Mesothelial cell of epicardium (in vitro differentiated cells): ENCODE results near the gene SAMD8. TPM values are rescaled to one million over a fixed set of nuclear protein-coding genes. Genes with fewer than 3 reads are reported as not detected.

Experiments
- total RNA-seq: library from RNA; stranded (reverse); gene quantifications from 3 replicates; pipeline ENCODE4 v1.2.1, GENCODE V29; 2021

SAMD8 gene
- total RNA-seq, 1 donor from 2014 or later, result 25.6 TPM

Other genes with a start within 250 kb of the SAMD8 start
- gene VDAC2, start 99.1 kb downstream of the SAMD8 start, total RNA-seq, result 144 to 154 TPM (median 149 TPM) in 3 replicates
- gene COMTD1, start 124.3 kb downstream of the SAMD8 start, total RNA-seq, result 13.9 to 14.7 TPM (median 13.9 TPM) in 3 replicates